GM06990 (cell line): Measurements from ENCODE around the gene TAS2R9.

ENCODE experiments used
- DNase-seq: peaks from one replicate; pipeline ENCODE4 v3.0.0-alpha.2; 2011; ENCODE audit not compliant: insufficient read length; ENCODE audit errors: extremely low read depth
- H3K27me3 ChIP-seq: replicated peaks from 2 replicates; pipeline ENCODE4 v1.6.0; 2011; ENCODE audit warnings: low read length; ENCODE audit not compliant: control insufficient read depth, insufficient read depth
- H3K36me3 ChIP-seq: 2 replicates; pipeline ENCODE4 v1.5.1; 2011; ENCODE audit warnings: low read length; ENCODE audit not compliant: control insufficient read depth, insufficient read depth
- H3K4me3 ChIP-seq: replicated peaks from 2 replicates; pipeline ENCODE4 v1.5.1; 2011; ENCODE audit warnings: low read depth, mild to moderate bottlenecking, control low read depth, low read length
- TF ChIP-seq, protein P1 (sequence below): IDR thresholded peaks from 2 replicates; pipeline ENCODE4 v1.5.1; 2011; ENCODE audit warnings: low read length, control low read depth, mild to moderate bottlenecking, inconsistent platforms; ENCODE audit not compliant: insufficient read depth, poor library complexity, severe bottlenecking

The TAS2R9 gene

DNA sequence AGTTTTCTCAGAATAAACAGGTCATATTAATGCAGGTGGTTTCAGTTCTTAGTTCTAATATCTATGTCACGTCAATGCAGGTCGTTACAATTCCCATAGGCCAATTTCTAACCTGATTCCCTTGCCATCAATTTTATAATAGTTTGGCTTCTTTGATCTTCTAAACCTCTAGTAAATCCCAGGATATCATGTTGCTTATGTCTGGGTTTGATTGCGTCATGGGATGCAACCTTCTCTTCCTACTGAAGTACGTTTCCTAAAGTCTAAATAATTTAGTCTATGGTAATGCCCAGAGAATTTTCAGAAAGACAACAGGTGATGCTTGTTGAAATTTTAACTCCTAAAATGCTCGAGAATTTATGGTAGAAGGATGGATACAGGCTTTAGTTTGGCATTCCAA lies 26.7 kb downstream of the TAS2R9 start:
- Histone ChIP-seq H3K4me3 (no peak overlapping the region), H3K27me3 (no peaks in the 10 kb centered on the region), H3K36me3 (no peaks in the 10 kb centered on the region)
- no peak for DNase-seq
- TF ChIP-seq, protein P1, sequence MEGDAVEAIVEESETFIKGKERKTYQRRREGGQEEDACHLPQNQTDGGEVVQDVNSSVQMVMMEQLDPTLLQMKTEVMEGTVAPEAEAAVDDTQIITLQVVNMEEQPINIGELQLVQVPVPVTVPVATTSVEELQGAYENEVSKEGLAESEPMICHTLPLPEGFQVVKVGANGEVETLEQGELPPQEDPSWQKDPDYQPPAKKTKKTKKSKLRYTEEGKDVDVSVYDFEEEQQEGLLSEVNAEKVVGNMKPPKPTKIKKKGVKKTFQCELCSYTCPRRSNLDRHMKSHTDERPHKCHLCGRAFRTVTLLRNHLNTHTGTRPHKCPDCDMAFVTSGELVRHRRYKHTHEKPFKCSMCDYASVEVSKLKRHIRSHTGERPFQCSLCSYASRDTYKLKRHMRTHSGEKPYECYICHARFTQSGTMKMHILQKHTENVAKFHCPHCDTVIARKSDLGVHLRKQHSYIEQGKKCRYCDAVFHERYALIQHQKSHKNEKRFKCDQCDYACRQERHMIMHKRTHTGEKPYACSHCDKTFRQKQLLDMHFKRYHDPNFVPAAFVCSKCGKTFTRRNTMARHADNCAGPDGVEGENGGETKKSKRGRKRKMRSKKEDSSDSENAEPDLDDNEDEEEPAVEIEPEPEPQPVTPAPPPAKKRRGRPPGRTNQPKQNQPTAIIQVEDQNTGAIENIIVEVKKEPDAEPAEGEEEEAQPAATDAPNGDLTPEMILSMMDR = no peak

DNA sequence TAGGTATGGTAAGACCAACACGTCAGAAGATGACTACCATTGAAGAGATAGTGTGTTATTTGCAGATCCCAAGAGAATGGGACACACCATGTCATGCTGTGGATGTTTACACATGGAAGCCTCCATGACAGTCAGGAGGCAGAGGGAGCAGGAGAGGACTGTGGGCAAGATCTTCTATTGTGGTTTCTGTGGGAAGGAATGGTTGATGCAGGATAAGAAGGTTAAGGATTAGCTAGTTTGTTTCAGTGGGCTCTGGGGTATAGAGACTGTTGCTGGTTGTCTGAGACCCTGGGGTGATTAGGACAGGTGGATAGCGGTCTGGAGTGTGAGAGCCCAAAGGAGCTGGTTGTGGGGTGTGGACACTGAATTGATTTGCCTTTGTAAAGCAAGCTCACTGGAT lies 30.9 kb downstream of the TAS2R9 start:
- H3K36me3 ChIP-seq = no peaks in the 10 kb centered on the region
- no peaks in the 10 kb centered on the region for H3K27me3 ChIP-seq
- H3K4me3 ChIP-seq = no peak overlapping the region
- no peak for DNase-seq
- TF ChIP-seq, protein P1 = no peak

DNA sequence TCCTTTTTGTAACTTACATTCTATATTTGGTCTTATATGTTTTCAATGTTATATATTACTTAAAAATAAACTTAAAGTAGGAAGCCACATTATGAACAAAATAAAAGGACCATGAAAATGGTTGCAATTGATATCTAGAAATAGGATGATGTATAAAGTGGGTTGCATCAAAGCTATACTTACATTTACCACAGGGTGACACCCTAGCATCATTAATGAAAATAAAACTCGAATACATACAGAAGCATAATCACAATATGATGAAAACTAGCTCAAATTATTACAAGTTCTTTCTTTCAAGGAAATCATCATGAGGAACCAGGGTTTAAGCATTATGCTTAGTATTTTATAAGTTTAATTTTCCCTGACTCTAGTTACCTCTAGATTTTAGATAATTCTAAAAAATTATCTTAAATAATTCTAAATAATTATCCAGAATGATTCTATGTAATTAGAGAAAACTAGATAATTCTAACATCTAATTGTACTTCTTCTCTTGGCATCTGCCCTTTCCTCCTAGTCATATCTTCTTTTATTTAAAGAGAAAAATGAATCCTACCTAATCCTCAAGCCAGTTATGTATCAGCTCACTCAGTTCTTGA lies 38.7 kb downstream of the TAS2R9 start:
- H3K27me3 ChIP-seq = no peaks in the 10 kb centered on the region
- TF ChIP-seq, protein P1 = peak; percentile 46
- no peak overlapping the region for H3K4me3 ChIP-seq
- DNase-seq = no peak
- no peaks in the 10 kb centered on the region for H3K36me3 ChIP-seq

DNA sequence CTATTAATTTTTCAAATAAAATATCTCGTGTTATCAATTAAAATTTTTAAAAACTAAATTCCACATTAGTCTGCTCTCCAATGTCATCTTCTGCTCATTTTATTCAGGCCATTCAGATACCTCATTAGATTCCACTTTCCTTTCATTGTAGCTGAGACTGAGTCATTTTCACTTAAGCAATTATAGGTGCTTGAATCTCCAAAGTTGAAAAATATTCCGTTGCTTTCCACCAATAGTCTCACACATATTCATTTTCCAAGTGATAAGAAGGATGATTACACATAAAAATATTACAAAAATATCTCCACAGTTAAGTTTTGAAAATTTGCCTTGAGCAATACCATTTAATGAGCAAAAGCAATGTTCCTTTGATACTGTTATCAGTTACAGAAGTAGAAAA lies 50.3 kb downstream of the TAS2R9 start:
- no peak overlapping the region for H3K4me3 ChIP-seq
- DNase-seq = no peak
- TF ChIP-seq, protein P1 = no peak
- H3K27me3 ChIP-seq = no peaks in the 10 kb centered on the region
- no peaks in the 10 kb centered on the region for H3K36me3 ChIP-seq
